ENCODE results near the gene ATG2B.

GRCh38 chr14:96240641-96241040 lies 122.5 kb downstream of the ATG2B start:
- TF ChIP-seq ESRRA (IDR thresholded peaks at IDR 0.05; ENCODE audit: borderline replicate concordance, low read length) (no peak), CTCF (IDR thresholded peaks at IDR 0.05) (no peak)
